Measurements from ENCODE around the gene DIAPH3. TPM values are rescaled to one million over a fixed set of nuclear protein-coding genes. Genes with fewer than 3 reads are reported as not detected.

Gene DIAPH3
- polyA plus RNA-seq, 1 donor from 2014 or later = 0.37 TPM

GRCh38 chr13:60162096-60162495 lies 1.6 kb downstream of the DIAPH3 start:
- no peaks in the 10 kb centered on the region for H3K9me3 ChIP-seq (ENCODE audit: low read length)
- H4K20me1 ChIP-seq (ENCODE audit: insufficient read depth) = no peaks in the 10 kb centered on the region
- H3K4me3 ChIP-seq (ENCODE audit: low read length) = no peak overlapping the region
- H3K4me2 ChIP-seq (ENCODE audit: low read length) = no peak overlapping the region
- peaks cover 12% of the 10 kb centered on the region for H3K79me2 ChIP-seq (replicated peaks; ENCODE audit: insufficient read depth, low read length)
- no peak overlapping the region for H3K27ac ChIP-seq (ENCODE audit: low read length)
- H3K36me3 ChIP-seq (ENCODE audit: insufficient read depth, low read length) = no peaks in the 10 kb centered on the region
- H3K9me2 ChIP-seq (ENCODE audit: insufficient read depth, low read length) = no peaks in the 10 kb centered on the region
- TF ChIP-seq POLR2AphosphoS5 (IDR thresholded peaks at IDR 0.05) (no peak), MXI1 (conservative IDR thresholded peaks at IDR 0.05; ENCODE audit: poor library complexity, severe bottlenecking) (no peak), RAD21 (conservative IDR thresholded peaks at IDR 0.05) (no peak), SMC3 (conservative IDR thresholded peaks at IDR 0.05; ENCODE audit: poor library complexity) (no peak), TAF1 (IDR thresholded peaks at IDR 0.05; ENCODE audit: low read depth) (no peak), CTCF (IDR thresholded peaks at IDR 0.05; ENCODE audit: poor library complexity, severe bottlenecking) (no peak), REST (IDR thresholded peaks at IDR 0.05; ENCODE audit: borderline replicate concordance) (no peak), EP300 (conservative IDR thresholded peaks at IDR 0.05; ENCODE audit: poor library complexity, severe bottlenecking) (no peak), EZH2 (IDR thresholded peaks at IDR 0.05; ENCODE audit: borderline replicate concordance, insufficient read depth, low read length, poor library complexity, severe bottlenecking) (no peak)
- H2AFZ ChIP-seq (ENCODE audit: low read depth, low read length) = no peak overlapping the region
- H3K9ac ChIP-seq (ENCODE audit: low read length) = no peak overlapping the region
- no peaks in the 10 kb centered on the region for H3F3A ChIP-seq (ENCODE audit: insufficient read depth, low read length, poor library complexity, severe bottlenecking)
- no peaks in the 10 kb centered on the region for H3K27me3 ChIP-seq (ENCODE audit: insufficient read depth, low read depth, low read length)

GRCh38 chr13:60158321-60158801 lies 5.4 kb downstream of the DIAPH3 start:
- Histone ChIP-seq H3K79me2 (replicated peaks; ENCODE audit: insufficient read depth, low read length) (peaks cover 10% of the 10 kb centered on the region), H3K9me2 (ENCODE audit: insufficient read depth, low read length) (no peaks in the 10 kb centered on the region), H3K9me3 (ENCODE audit: low read length) (no peaks in the 10 kb centered on the region), H3K27ac (ENCODE audit: low read length) (no peak overlapping the region), H3F3A (ENCODE audit: insufficient read depth, low read length, poor library complexity, severe bottlenecking) (no peaks in the 10 kb centered on the region), H3K4me3 (ENCODE audit: low read length) (no peak overlapping the region), H3K27me3 (ENCODE audit: insufficient read depth, low read depth, low read length) (no peaks in the 10 kb centered on the region), H2AFZ (ENCODE audit: low read depth, low read length) (no peak overlapping the region), H3K4me2 (ENCODE audit: low read length) (no peak overlapping the region), H4K20me1 (ENCODE audit: insufficient read depth) (no peaks in the 10 kb centered on the region), H3K36me3 (ENCODE audit: insufficient read depth, low read length) (no peaks in the 10 kb centered on the region), H3K9ac (ENCODE audit: low read length) (no peak overlapping the region)
- TF ChIP-seq REST (IDR thresholded peaks at IDR 0.05; ENCODE audit: borderline replicate concordance) (no peak), CTCF (IDR thresholded peaks at IDR 0.05; ENCODE audit: poor library complexity, severe bottlenecking) (no peak), POLR2AphosphoS5 (IDR thresholded peaks at IDR 0.05) (no peak), EP300 (conservative IDR thresholded peaks at IDR 0.05; ENCODE audit: poor library complexity, severe bottlenecking) (no peak), SMC3 (conservative IDR thresholded peaks at IDR 0.05; ENCODE audit: poor library complexity) (no peak), EZH2 (IDR thresholded peaks at IDR 0.05; ENCODE audit: borderline replicate concordance, insufficient read depth, low read length, poor library complexity, severe bottlenecking) (no peak), TAF1 (IDR thresholded peaks at IDR 0.05; ENCODE audit: low read depth) (no peak), MXI1 (conservative IDR thresholded peaks at IDR 0.05; ENCODE audit: poor library complexity, severe bottlenecking) (no peak), RAD21 (conservative IDR thresholded peaks at IDR 0.05) (no peak)
